Measurements from ENCODE around the gene NGDN. TPM values are rescaled to one million over a fixed set of nuclear protein-coding genes. Genes with fewer than 3 reads are reported as not detected.

NGDN gene
- total RNA-seq, 4 donors from 2014 or later, result 35.8 to 45.6 (median 36.5) TPM

DNA sequence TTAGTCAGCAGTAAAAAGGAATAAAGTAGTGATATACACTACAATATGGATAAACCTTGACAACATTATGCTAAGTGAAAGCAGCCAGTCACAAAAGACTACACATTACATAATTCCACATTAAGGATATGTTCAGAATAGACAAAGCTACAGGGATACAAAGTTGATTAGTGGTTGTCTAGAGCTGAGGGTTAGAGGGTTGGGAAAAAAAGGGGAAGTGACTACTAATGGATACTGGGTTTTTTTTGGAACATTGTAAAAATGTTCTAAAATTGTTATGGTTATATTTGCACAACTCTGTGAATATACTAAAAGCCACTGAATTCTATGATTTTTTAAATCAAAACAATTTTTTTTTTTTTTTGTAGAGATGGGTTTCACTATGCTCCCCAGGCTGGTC, 4.8 kb upstream of the NGDN start:
- TF ChIP-seq, protein P1, sequence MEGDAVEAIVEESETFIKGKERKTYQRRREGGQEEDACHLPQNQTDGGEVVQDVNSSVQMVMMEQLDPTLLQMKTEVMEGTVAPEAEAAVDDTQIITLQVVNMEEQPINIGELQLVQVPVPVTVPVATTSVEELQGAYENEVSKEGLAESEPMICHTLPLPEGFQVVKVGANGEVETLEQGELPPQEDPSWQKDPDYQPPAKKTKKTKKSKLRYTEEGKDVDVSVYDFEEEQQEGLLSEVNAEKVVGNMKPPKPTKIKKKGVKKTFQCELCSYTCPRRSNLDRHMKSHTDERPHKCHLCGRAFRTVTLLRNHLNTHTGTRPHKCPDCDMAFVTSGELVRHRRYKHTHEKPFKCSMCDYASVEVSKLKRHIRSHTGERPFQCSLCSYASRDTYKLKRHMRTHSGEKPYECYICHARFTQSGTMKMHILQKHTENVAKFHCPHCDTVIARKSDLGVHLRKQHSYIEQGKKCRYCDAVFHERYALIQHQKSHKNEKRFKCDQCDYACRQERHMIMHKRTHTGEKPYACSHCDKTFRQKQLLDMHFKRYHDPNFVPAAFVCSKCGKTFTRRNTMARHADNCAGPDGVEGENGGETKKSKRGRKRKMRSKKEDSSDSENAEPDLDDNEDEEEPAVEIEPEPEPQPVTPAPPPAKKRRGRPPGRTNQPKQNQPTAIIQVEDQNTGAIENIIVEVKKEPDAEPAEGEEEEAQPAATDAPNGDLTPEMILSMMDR (IDR thresholded peaks at IDR 0.05), result no peak
- TF ChIP-seq EP300 (IDR thresholded peaks at IDR 0.05) (no peak), POLR2A (IDR thresholded peaks at IDR 0.05) (no peak)
- Histone ChIP-seq H3K27ac (peak overlapping the region in 1 of 4 donors; percentile 76), H3K9me3 (no peaks in the 10 kb centered on the region), H3K27me3 (no peaks in the 10 kb centered on the region), H3K4me3 (no peak overlapping the region), H3K36me3 (no peaks in the 10 kb centered on the region), H3K4me1 (peaks cover 0 to 8% (median 3%) of the 10 kb centered on the region in 4 donors)
- no peak for DNase-seq (ENCODE audit: low spot score in 2 of 2)

DNA sequence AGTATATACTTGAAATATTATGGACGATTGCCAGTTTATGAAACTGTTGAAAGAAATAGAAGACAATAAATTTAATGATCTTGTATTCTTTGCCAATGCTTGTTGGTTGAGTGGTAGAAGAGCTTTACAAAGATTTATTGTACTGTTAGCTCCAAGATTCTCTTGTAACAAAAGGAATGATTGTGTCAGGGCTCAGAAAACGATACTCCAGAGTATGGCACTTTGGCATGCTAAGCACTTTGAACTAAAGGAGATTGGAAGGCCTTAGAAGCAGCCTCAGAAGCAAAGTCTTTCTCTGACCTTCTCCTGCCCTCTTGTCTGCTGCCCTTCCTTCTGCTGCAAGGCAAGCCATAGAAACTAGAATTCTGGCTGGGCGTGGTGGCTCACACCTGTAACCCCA, 4.2 kb upstream of the NGDN start:
- H3K4me1 ChIP-seq, result peaks cover 0 to 13% (median 5%) of the 10 kb centered on the region in 4 donors

DNA sequence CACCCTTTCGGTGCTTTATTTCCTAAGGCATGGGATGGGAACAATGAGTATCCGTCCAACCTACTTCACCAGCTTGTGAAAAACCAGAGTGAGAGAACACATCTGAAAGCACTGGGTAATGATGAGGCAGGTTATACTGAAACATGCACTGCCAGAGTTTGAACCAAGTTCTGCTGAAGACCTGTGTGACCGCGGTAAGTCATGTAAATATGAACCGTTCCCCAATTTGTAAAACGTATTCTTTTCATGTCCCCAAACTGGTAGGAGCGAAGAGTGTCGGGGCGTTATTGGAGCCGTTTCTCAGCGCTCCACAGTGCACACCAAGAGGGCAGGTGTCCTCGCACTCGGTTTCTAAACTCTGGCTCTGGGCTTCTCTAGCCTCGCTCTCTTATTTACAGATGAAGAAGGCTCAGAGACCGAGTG, 788 bp upstream of the NGDN start:
- Histone ChIP-seq H3K4me1 (peaks cover 0 to 22% (median 8%) of the 10 kb centered on the region in 4 donors), H3K27ac (peak overlapping the region; percentile 76 to 92 (median 84)), H3K4me3 (peak overlapping the region; percentile 31 to 96 (median 62)), H3K27me3 (no peaks in the 10 kb centered on the region), H3K36me3 (peaks cover 0 to 31% (median 8%) of the 10 kb centered on the region in 3 donors), H3K9me3 (no peaks in the 10 kb centered on the region)
- WGBS, 2 donors, result 77 to 78% methylated on average over 15 of the region's 15 CpGs
- no peak for DNase-seq (ENCODE audit: low spot score in 2 of 2)
- no peak for TF ChIP-seq POLR2A (IDR thresholded peaks at IDR 0.05)
- TF ChIP-seq EP300 (IDR thresholded peaks at IDR 0.05), result no peak
- TF ChIP-seq, protein P1 (IDR thresholded peaks at IDR 0.05), result no peak

More for the DNA sequence above, 4.2 kb upstream of the NGDN start:
- no peak for DNase-seq (ENCODE audit: low spot score in 2 of 2)
- WGBS, 2 donors, result 47 to 56% methylated on average over 3 of the region's 3 CpGs
- H3K27ac ChIP-seq, result peak overlapping the region in 2 of 4 donors; percentile 37 to 76
- H3K27me3 ChIP-seq, result no peaks in the 10 kb centered on the region
- H3K36me3 ChIP-seq, result no peaks in the 10 kb centered on the region
- H3K4me3 ChIP-seq, result no peak overlapping the region
- TF ChIP-seq EP300 (IDR thresholded peaks at IDR 0.05) (no peak), POLR2A (IDR thresholded peaks at IDR 0.05) (no peak)
- TF ChIP-seq, protein P1 (IDR thresholded peaks at IDR 0.05), result no peak
- H3K9me3 ChIP-seq, result no peaks in the 10 kb centered on the region

DNA sequence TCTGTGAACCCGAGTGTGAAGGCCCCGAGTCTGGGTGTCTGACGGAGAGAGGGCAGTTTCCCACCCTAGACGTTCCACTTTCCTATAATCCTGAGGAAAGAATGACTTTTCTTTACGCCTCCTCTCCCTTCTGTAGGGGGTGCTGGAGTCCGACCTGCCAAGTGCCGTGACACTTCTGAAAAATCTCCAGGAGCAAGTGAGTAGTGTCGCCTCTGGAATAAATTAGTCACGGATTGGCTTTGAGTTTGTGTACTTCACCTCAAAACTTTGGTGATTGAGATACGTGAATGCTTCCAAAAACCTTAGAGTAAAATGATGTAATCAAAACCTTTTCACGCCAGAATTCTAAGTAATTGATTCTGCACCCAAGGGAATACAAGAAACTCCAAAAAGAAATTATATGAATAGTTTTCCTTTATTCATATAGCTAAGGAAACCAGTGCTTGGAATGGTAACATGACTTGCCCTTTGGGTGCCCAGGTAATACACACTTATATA, 452 bp downstream of the NGDN start:
- peak overlapping the region; percentile 71 to 92 (median 78) for H3K27ac ChIP-seq
- no peak for DNase-seq (ENCODE audit: low spot score in 2 of 2)

DNA sequence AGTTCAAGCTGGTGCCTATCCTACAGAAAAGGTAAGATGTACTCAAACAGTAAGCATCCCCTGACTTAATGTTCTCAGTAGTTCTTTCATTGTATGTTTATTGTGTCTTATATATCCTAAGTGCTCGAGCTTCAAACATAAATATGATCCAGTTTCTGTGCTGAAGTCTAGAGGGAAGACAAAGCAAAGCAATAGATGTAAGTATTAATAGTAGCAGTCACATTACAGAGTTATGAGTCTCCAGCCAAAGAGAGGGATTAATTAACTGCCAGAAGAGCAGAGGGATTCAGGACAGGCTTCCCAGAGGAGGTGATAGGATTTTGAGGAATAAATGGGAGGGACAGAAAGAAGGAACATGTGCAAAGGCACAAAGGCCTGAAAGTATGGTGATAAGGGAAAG, 1.4 kb downstream of the NGDN start:
- 100% methylated on average over 1 of the region's 1 CpG for WGBS, 2 donors
- TF ChIP-seq, protein P1 (IDR thresholded peaks at IDR 0.05), result no peak
- no peak for TF ChIP-seq EP300 (IDR thresholded peaks at IDR 0.05)
- no peak for TF ChIP-seq POLR2A (IDR thresholded peaks at IDR 0.05)
- peaks cover 1 to 53% (median 19%) of the 10 kb centered on the region in 3 donors for H3K36me3 ChIP-seq

More for the DNA sequence above, 452 bp downstream of the NGDN start:
- 2 to 3% methylated on average over 11 of the region's 11 CpGs for WGBS, 2 donors
- peaks cover 0 to 43% (median 9%) of the 10 kb centered on the region in 3 donors for H3K36me3 ChIP-seq
- H3K4me3 ChIP-seq, result peak overlapping the region; percentile 69 to 96 (median 74)
- peaks cover 0 to 22% (median 8%) of the 10 kb centered on the region in 4 donors for H3K4me1 ChIP-seq
- TF ChIP-seq POLR2A (IDR thresholded peaks at IDR 0.05) (no peak), EP300 (IDR thresholded peaks at IDR 0.05) (no peak)
- TF ChIP-seq, protein P1 (IDR thresholded peaks at IDR 0.05), result no peak
- H3K27me3 ChIP-seq, result no peaks in the 10 kb centered on the region
- H3K9me3 ChIP-seq, result no peaks in the 10 kb centered on the region

More for the DNA sequence above, 1.4 kb downstream of the NGDN start:
- no peak overlapping the region for H3K27ac ChIP-seq
- DNase-seq (ENCODE audit: low spot score in 2 of 2), result no peak
- H3K27me3 ChIP-seq, result no peaks in the 10 kb centered on the region
- H3K4me1 ChIP-seq, result peaks cover 0 to 22% (median 5%) of the 10 kb centered on the region in 4 donors
- H3K9me3 ChIP-seq, result no peaks in the 10 kb centered on the region
- H3K4me3 ChIP-seq, result no peak overlapping the region

Measured in tibial nerve (tissue), 4 donors.